IPS-20b (cell line): ENCODE measurements around the gene SPTB.

Experiments used
- H3K27ac ChIP-seq: one replicate; pipeline ENCODE4 v1.5.1; 2013; ENCODE audit warnings: low read length
- H3K27me3 ChIP-seq: 2 replicates; pipeline ENCODE4 v1.6.1; 2013; ENCODE audit warnings: mild to moderate bottlenecking, low read length, inconsistent platforms; ENCODE audit not compliant: insufficient read depth
- H3K36me3 ChIP-seq: 2 replicates; pipeline ENCODE4 v1.6.1; 2013; ENCODE audit warnings: low read depth, mild to moderate bottlenecking, inconsistent platforms, low read length, moderate library complexity; ENCODE audit not compliant: insufficient read depth
- H3K4me1 ChIP-seq: 2 replicates; pipeline ENCODE4 v1.6.1; 2013; ENCODE audit warnings: mild to moderate bottlenecking, control low read depth, inconsistent platforms, low read length, moderate library complexity; ENCODE audit not compliant: insufficient read depth
- H3K4me3 ChIP-seq: 2 replicates; pipeline ENCODE4 v1.5.1; 2013; ENCODE audit warnings: mild to moderate bottlenecking, low read length, inconsistent platforms
- H3K9ac ChIP-seq: 2 replicates; pipeline ENCODE4 v1.6.1; 2013; ENCODE audit warnings: low read depth, mild to moderate bottlenecking, inconsistent platforms, low read length, moderate library complexity
- H3K9me3 ChIP-seq: 2 replicates; pipeline ENCODE4 v1.6.1; 2013; ENCODE audit warnings: mild to moderate bottlenecking, low read depth, low read length, inconsistent platforms; ENCODE audit not compliant: insufficient read depth

The SPTB gene

DNA sequence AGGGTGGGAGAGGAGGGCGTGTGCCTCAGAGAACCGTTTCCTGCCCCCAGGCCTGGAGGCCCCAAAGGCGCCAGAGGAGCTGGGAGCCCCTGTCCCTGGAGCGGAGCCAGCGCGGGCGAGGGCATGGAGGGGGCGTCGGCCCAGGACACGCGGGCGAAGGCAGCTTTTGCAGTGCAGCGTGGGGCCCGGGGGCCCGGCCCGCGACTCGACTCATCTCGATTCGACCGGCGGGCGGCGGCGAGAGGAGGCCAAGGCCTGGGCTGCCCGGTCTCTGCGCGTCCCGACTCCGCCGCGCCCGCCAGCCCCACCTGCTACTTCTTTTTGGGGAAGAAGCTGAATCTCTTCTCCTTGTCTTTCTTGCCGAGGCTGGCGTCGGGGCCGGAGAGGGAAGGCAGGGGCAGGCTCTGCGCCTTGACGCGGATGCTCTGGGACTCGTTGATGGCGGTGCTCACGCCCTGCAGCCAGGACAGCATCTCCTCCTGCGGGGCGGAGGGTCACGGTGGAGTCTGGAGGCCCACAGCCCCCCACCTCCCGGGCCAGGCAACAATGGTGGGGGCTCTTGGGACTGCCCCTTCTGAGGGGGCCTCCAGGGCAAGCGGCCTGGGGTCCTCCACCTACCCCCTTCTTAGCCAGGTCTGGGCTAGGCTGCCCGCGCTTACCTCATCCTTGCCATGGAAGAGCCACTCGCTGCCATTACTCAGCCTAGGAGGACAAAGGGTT is 130.6 kb downstream of the SPTB start:
- Histone ChIP-seq H3K9me3 (no peaks in the 10 kb centered on the region), H3K36me3 (peaks cover 46% of the 10 kb centered on the region), H3K4me3 (no peak overlapping the region), H3K27ac (no peak overlapping the region), H3K9ac (no peak overlapping the region), H3K4me1 (no peaks in the 10 kb centered on the region), H3K27me3 (no peaks in the 10 kb centered on the region)

DNA sequence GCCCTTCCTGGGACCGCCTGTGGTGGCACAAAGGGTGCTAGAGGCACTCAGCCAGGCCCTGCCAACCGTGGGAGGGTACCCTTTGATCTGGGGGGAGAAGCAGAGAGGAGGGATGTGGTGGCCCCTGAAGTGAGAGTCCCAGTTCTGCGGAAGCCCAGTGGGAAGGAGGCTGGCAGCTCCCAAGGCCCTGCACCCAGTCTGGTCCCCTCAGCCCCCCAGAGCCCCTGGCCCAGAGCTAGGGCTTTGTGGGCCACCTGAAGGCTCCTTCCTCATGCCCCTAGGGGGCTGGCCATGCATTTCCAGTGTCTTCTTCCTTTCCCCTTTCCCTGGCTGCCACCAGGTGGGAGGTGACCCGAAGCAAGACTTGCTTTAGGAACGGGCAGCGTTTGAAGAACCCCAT is 131.2 kb downstream of the SPTB start:
- no peaks in the 10 kb centered on the region for H3K4me1 ChIP-seq
- no peaks in the 10 kb centered on the region for H3K9me3 ChIP-seq
- H3K27ac ChIP-seq = no peak overlapping the region
- peaks cover 53% of the 10 kb centered on the region for H3K36me3 ChIP-seq
- no peak overlapping the region for H3K4me3 ChIP-seq
- no peak overlapping the region for H3K9ac ChIP-seq
- H3K27me3 ChIP-seq = no peaks in the 10 kb centered on the region

DNA sequence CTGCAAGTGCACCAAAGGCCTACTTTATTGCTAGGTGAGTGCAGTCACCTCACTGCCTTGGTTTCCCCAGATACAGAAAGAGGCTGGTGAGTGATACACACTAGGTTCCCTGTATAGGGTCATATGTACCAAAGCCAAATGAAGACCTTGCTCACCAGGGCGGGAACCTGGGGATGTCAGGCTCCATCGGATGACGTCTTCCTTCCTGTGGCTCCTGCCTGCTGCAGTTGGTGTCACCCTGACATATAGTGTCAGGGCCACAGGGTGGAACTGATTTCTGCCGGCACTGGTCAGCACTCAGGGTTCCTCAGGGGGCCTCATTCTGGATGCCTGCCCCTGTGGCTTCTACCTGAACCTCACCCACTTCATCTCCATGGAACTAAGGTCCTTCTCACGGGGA is 132.4 kb downstream of the SPTB start:
- no peaks in the 10 kb centered on the region for H3K9me3 ChIP-seq
- H3K36me3 ChIP-seq = peaks cover 65% of the 10 kb centered on the region

DNA sequence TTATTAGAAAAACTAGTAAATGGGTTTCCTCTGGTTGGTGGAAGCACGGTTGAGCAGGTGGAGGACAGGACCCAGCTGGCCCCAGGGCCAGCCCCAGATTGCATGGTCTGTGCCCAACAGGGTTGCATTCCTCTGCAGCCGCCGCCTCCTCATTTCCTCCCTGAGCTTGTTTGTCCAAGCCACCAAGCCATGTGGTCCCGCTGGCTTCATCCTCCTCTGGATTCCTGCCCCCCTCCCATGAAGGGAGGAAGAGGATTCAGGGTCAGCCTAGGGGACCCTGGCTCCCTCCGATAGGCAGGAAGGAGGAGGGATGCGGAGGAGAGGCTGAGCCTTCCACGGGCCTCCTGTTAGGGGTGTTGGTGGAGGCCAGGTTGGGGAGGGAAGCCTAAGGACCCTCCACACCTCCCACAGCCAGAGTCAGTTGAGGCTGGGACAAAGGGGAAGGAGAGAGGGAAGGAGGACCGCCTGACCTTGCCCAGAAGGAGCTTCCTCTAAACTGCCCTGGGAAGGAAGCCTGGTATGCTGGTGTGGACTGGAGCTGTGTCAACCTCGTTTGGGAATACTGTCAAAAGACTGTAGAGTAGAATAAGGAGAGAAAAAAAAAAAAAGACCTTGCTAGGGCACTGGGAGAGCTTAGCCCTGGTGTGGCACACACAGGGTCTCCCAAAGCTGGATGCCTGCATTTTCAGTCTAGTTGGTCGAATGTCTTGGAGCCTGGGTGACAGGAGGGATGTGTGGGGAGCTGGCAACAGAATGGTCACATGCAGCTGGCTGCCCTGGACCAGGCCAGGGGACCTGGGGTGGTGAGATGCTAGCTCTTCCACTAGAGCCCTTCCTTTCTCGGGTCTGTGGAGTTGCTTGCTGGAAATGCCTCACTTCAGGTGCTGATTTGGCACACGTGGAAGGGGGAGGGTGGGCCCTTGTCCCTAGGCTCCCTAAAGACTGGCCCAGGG is 133.1 kb downstream of the SPTB start:
- no peak overlapping the region for H3K4me3 ChIP-seq
- H3K4me1 ChIP-seq = no peaks in the 10 kb centered on the region
- no peak overlapping the region for H3K27ac ChIP-seq
- no peak overlapping the region for H3K9ac ChIP-seq
- no peaks in the 10 kb centered on the region for H3K27me3 ChIP-seq
- no peaks in the 10 kb centered on the region for H3K9me3 ChIP-seq
- peaks cover 72% of the 10 kb centered on the region for H3K36me3 ChIP-seq

More for the DNA sequence above, 132.4 kb downstream of the SPTB start:
- H3K27me3 ChIP-seq = no peaks in the 10 kb centered on the region
- no peak overlapping the region for H3K27ac ChIP-seq
- no peaks in the 10 kb centered on the region for H3K4me1 ChIP-seq
- H3K9ac ChIP-seq = no peak overlapping the region
- H3K4me3 ChIP-seq = no peak overlapping the region

DNA sequence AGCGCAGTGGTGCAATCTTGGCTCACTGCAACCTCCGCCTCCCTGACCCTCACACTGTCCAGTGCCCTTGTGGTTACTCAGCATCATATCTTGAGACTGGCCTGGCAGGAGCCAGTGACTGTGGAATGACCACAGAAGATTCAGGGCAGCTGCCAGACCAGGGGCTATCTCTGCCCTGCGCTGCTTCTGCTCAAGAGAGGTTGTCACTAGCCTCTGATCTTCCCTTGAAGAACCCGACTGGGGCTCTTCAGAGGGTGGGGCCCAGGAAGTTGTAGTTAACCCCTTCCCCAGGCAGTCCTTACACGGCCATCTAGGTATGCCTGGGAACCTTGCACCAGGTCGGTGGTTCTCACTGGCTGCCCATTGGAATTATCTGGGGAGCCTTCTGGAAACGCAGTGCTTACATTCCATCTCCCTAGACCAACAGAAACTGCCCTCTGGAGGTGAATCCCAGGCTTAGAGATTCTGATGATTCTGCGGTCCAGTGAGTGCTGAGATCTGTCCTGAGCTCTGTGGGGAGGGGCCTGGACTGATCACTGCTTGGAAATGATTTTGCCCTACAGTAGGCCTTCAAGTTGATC is 134.1 kb downstream of the SPTB start:
- no peaks in the 10 kb centered on the region for H3K4me1 ChIP-seq
- no peaks in the 10 kb centered on the region for H3K9me3 ChIP-seq
- no peak overlapping the region for H3K27ac ChIP-seq
- H3K9ac ChIP-seq = no peak overlapping the region
- H3K4me3 ChIP-seq = no peak overlapping the region
- no peaks in the 10 kb centered on the region for H3K27me3 ChIP-seq
- peaks cover 82% of the 10 kb centered on the region for H3K36me3 ChIP-seq

DNA sequence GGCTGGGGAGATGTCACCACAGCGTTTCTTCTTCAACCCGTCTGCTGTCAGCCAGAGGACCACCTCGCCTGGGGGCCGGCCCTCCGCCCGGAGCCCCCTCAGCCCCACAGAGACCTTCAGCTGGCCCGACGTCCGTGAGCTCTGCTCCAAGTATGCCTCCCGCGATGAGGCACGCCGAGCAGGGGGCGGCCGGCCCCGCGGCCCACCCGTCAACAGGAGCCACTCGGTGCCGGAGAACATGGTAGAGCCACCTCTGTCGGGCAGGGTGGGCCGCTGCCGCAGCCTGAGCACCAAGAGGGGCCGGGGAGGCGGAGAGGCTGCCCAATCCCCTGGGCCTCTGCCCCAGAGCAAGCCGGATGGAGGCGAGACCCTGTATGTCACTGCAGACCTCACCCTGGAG is 136.6 kb downstream of the SPTB start:
- Histone ChIP-seq H3K4me1 (no peaks in the 10 kb centered on the region), H3K27me3 (no peaks in the 10 kb centered on the region), H3K27ac (no peak overlapping the region), H3K36me3 (peaks cover 96% of the 10 kb centered on the region), H3K9me3 (no peaks in the 10 kb centered on the region), H3K4me3 (no peak overlapping the region), H3K9ac (no peak overlapping the region)

DNA sequence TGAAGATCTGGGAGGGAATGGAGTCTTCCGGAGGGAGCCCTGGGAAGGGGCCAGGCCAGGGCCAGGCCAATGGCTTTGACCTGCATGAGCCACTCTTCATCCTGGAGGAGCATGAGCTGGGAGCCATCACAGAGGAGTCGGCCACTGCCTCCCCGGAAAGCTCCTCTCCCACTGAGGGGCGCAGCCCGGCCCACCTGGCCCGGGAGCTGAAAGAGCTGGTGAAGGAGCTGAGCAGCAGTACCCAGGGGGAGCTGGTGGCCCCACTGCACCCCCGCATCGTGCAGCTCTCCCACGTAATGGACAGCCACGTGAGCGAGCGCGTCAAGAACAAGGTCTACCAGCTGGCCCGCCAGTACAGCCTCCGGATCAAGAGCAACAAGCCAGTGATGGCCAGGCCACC is 137.7 kb downstream of the SPTB start:
- Histone ChIP-seq H3K9ac (no peak overlapping the region), H3K4me3 (no peak overlapping the region), H3K9me3 (no peaks in the 10 kb centered on the region), H3K27me3 (no peaks in the 10 kb centered on the region), H3K4me1 (no peaks in the 10 kb centered on the region), H3K36me3 (peaks cover 96% of the 10 kb centered on the region), H3K27ac (no peak overlapping the region)

DNA sequence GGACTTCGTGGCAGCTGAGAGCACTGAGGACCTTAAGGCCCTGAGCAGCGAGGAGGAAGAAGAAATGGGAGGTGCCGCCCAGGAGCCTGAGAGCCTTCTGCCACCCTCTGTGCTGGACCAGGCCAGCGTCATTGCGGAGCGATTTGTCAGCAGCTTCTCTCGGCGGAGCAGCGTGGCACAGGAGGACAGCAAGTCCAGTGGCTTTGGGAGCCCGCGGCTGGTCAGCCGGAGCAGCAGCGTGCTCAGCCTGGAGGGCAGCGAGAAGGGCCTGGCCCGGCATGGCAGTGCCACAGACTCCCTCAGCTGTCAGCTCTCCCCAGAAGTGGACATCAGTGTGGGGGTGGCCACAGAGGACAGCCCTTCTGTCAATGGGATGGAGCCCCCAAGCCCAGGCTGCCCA is 138.5 kb downstream of the SPTB start:
- H3K9ac ChIP-seq = no peak overlapping the region
- no peak overlapping the region for H3K27ac ChIP-seq
- H3K4me3 ChIP-seq = no peak overlapping the region
- H3K9me3 ChIP-seq = no peaks in the 10 kb centered on the region
- peaks cover 95% of the 10 kb centered on the region for H3K36me3 ChIP-seq
- no peaks in the 10 kb centered on the region for H3K4me1 ChIP-seq
- no peaks in the 10 kb centered on the region for H3K27me3 ChIP-seq

DNA sequence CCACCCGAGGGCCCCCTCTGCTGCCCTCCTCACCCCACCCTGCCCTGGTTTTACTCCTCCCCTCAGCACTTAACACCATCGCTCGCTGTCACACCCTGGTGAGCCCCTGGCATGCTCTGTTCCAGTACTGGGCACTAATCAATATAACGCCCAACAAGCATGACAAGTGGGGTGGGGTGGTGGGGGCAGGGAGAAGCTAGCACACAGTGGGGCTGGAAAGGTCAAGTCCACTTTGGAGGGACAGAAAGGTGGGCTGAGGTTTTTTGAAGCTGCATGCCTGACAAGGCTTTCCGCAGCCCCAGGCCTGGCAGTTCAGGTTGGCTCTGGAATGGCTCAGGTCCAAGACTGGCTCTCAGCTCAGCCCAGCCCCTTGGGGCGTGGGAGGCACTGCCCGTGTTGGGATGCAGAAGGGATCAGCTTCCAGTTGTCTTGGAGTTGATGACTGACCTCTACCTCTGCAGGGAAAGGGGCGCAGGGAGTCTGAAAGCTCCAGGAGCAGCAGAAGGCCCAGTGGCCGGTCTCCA is 141.4 kb downstream of the SPTB start:
- Histone ChIP-seq H3K4me3 (no peak overlapping the region), H3K27me3 (no peaks in the 10 kb centered on the region), H3K4me1 (no peaks in the 10 kb centered on the region), H3K36me3 (peaks cover 87% of the 10 kb centered on the region), H3K9me3 (no peaks in the 10 kb centered on the region), H3K9ac (no peak overlapping the region), H3K27ac (no peak overlapping the region)

DNA sequence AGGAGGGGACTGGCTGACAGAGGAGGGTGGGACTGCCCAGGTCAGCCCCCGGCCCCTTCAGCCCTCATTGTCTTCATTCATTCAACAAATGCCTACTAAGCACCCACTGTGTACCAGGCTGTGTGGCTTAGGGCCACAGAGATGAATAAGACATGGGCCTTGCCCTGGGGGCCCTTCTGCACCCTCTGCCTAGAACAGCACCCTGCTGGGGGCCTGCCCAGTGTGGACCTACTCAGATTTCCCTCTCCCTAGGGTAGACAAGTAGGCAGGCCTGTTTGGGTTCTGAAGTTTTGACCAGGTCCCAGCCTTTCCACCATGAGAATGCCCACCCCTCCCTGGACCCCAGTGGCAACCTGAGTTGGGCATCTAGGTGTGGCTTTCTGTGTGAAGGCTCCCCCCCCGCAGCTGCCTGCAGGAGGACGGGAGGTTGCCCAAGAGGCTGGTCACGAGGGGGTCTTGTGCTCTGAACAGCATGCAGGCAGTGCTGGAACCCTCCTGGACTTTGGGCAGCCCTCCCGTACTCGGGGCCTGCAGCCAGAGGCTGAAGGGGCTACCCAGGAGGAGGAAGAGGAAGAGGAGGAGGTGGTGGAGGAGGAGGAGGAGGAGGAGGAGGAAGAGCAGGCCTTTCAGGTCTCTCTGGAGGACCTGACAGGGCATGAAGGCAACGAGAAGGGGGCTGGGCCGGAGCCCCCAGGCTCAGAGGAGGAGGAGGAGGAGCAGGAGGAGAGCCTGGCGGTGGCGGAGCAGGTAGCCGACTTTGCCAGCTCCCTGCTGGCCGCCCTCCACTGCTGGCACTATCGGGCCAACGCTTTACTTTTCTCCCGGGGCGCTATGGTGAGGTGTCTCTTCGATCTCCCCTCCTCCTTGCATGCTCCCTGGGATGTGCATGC is 142.1 kb downstream of the SPTB start:
- Histone ChIP-seq H3K9me3 (no peaks in the 10 kb centered on the region), H3K36me3 (peaks cover 87% of the 10 kb centered on the region), H3K27me3 (no peaks in the 10 kb centered on the region), H3K27ac (peak overlapping the region; percentile 22), H3K4me1 (no peaks in the 10 kb centered on the region), H3K4me3 (no peak overlapping the region), H3K9ac (no peak overlapping the region)
